Stimulated activated CD8-positive, alpha-beta memory T cell treated with anti-CD3 and anti-CD28 coated beads, Interleukin-12 subunit alpha, Interleukin-12 subunit beta, amount 100 ng/mL, for 4 hours (primary cell): ENCODE data around the gene UBE2D4.
"Not testable (repeated sequence)": the region's sequence is repeated elsewhere in the genome, so short reads cannot be mapped to it uniquely, and the experiment has no call there.

Experiments used
- DNase-seq: peaks from one replicate; pipeline ENCODE4 v3.0.0-alpha.2; 2020; ENCODE audit warnings: low read depth

The UBE2D4 gene

GRCh38 chr7:43914795-43915194 is 11.4 kb upstream of the UBE2D4 start:
- DNase-seq = no peak

- DNase-seq = no peak
Observed at GRCh38 chr7:43915907-43916306, 10.3 kb upstream of the UBE2D4 start.

GRCh38 chr7:43921423-43921822 is 4.8 kb upstream of the UBE2D4 start:
- no peak for DNase-seq

- DNase-seq = no peak
Observed at GRCh38 chr7:43922726-43923125, 3.5 kb upstream of the UBE2D4 start.

GRCh38 chr7:43926798-43927123 is 525 bp downstream of the UBE2D4 start:
- DNase-seq = no peak

GRCh38 chr7:43927810-43928209 is 1.6 kb downstream of the UBE2D4 start:
- DNase-seq = no peak

GRCh38 chr7:43929529-43930457 is 3.6 kb downstream of the UBE2D4 start:
- no peak for DNase-seq

- DNase-seq = no peak
Observed at GRCh38 chr7:43931346-43931745, 5.1 kb downstream of the UBE2D4 start.

- no peak for DNase-seq
Observed at GRCh38 chr7:43933902-43934560, 7.8 kb downstream of the UBE2D4 start.

- no peak for DNase-seq
Observed at GRCh38 chr7:43937444-43937843, 11.2 kb downstream of the UBE2D4 start.

- DNase-seq = no peak
Observed at GRCh38 chr7:43938892-43939482, 12.8 kb downstream of the UBE2D4 start.

GRCh38 chr7:43942250-43942649 is 16.0 kb downstream of the UBE2D4 start:
- no peak for DNase-seq

GRCh38 chr7:43942997-43943396 is 16.8 kb downstream of the UBE2D4 start:
- no peak for DNase-seq

GRCh38 chr7:43943417-43944187 is 17.4 kb downstream of the UBE2D4 start:
- DNase-seq = no peak

GRCh38 chr7:43944286-43944685 is 18.1 kb downstream of the UBE2D4 start:
- DNase-seq = no peak

GRCh38 chr7:43952028-43952427 is 25.8 kb downstream of the UBE2D4 start:
- DNase-seq = no peak

- no peak for DNase-seq
Observed at GRCh38 chr7:43953071-43953470, 26.8 kb downstream of the UBE2D4 start.

GRCh38 chr7:43954524-43955228 is 28.4 kb downstream of the UBE2D4 start:
- no peak for DNase-seq

- DNase-seq = no peak
Observed at GRCh38 chr7:43956027-43956426, 29.8 kb downstream of the UBE2D4 start.

- DNase-seq = no peak
Observed at GRCh38 chr7:43960933-43961332, 34.7 kb downstream of the UBE2D4 start.

GRCh38 chr7:43966392-43966791 is 40.2 kb downstream of the UBE2D4 start:
- DNase-seq = not testable (repeated sequence)
